Activated CD8-positive, alpha-beta memory T cell treated with anti-CD3 and anti-CD28 coated beads for 36 hours (primary cell): ENCODE measurements around the gene RPL26. TPM values are rescaled to one million over a fixed set of nuclear protein-coding genes. Genes with fewer than 3 reads are reported as not detected.

ENCODE experiments used
- CTCF ChIA-PET: fragments of 350-600 bp; sonication (Branson Sonifier 250); formaldehyde crosslinking; loops from one replicate; lab custom pipeline; 2021; ENCODE audit warnings: antibody characterized with exemption; lab: Charles Lee
- POLR2A ChIA-PET: fragments of 350-600 bp; sonication (Branson Sonifier 250); formaldehyde crosslinking; loops from one replicate; lab custom pipeline; 2021; ENCODE audit warnings: antibody characterized with exemption; lab: Charles Lee
- total RNA-seq, 2 experiments: library from RNA; stranded (reverse); gene quantifications; one replicate each; pipeline ENCODE4 v1.2.3, GENCODE V29; 2021

The RPL26 gene
- total RNA-seq, 2 experiments from 2014 or later = 2,480 to 2,528 TPM

DNA sequence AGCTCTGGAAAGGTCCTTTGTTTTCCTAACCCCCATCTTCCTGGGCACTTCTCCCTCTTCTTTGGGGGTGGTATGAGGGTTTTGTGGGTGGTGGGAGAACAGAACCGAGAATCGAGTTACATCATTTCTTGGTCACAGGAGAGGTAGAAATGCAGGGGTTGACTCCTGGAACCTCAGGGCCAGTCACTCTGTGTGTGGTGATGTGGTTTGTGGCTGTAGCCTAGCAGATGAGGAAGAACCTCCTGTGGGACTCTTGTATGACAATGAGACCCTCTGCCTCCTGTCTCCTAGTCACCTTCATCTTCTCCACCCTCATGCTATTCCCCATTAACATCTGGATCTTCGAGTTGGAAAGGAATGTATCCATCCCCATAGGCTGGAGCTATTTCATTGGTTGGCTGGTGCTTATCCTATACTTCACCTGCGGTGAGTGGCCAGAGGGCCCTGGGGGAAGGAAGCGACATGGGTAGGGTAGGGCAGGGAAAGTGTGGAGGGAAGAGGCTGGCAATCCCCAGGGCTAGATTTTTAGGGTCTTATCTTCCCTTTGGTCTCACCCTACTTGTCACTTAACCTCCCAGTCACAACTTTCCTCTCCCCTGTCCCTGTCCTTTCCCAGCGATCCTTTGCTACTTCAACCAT, 37.8 kb downstream of the RPL26 start:
- ChIA-PET CTCF (no interaction called here), POLR2A (no interaction called here)

DNA sequence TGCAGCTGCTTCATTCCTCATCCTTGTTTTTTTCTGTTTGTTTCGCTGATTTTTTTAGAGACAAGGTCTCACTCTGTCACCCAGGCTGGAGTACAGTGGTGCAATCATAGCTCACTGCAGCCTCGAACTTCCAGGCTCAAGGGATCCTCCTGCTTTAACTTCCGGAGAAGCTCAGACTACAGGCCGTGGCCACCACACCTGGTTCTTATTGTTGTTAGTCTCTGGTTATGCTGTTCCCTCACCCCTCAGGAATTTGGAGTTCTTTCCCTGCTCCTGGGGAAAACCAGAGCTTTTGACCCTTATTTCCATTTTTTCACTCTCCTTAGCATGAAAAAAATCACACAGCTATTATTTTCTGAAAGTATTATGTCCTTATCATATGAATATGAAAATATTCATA, 41.5 kb downstream of the RPL26 start:
- ChIA-PET POLR2A (no interaction called here), CTCF (no interaction called here)

DNA sequence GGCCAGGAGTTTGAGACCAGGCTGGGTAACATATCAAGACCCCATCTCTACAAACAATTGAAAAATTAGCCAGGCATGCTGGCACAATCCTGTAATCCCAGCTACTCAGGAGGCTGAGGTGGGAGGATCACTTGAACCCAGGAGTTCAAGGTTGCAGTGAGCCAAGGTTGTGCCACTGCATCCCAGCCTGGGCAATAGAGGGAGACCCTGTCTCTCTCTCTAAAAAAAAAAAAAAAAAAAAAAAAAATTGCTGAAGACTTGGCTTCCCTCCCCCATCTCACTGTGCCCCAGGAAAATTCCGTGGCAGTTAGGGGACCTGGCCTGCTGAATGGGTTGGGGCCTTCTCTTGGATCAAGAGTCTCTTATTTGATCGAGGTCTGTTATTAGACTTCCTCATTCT, 43.5 kb downstream of the RPL26 start, which contains the start of gene ODF4:
Gene ODF4, plus strand, starts transcription at position 301 of the 400 bp plus-strand sequence. CDS start 212 bp downstream, outside the sequence.
- ChIA-PET POLR2A (no interaction called here), CTCF (no interaction called here)

DNA sequence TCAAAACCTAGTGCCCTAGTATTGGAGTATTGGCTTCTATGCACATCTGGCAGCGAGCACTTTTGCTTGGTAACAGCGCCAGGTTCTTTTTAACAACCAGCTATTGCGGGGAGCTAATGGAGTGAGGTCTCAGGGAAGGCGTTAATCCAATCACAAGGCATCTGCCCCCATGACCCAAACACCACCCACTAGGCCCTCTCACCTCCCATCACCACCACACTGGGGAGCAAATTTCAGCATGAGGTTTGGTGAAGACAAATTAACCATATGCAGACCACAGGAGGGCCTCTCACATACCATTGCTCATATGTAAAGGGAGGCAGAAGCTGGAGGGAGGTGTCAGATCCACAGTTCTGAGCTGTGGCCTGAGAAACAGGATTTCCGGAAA, 44.2 kb downstream of the RPL26 start:
- POLR2A ChIA-PET = no interaction called here
- CTCF ChIA-PET = no interaction called here

DNA sequence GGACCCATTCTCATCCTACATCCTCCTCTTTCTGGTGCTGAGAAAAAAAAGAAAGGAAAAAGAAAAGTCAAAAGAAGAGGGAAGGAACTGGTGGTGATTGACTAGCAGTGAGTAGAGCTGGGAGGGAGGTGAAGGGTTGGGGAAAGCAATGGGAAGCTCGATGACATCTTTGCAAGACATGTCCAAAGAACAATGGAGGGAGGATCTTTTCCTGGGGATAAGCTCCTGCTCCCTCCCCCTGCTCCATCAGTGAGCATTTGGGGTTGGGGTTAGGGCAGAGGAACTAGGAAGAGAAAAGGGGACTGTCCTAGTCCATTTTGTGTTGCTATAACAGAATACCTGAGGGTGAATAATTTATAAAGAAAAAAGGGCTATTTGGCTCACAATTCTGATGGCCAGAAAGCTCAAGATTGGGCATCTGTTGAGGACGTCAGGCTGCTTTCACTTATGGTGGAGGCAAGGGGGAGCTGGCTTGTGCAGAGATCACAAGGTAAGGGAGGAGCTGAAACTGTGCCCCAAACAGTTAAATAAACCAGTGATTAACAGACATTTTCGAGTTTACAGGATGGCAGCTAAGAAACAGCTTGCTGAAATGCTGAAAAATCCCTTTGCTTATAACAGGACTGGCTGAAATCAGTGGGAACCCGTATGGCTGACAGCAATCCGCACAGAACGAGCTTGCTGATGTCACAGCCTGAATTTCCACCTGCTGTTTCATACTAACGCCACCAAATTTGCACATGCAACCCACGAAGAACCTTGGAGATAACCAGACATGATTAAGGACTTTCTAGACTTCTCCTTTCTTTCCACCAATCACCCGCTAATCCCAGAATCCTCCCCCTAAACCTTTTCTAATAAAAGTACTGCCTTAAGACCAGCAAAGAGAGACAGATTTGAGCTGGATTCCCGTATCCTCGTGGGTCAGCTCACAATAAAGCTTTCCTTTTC, 44.9 kb downstream of the RPL26 start:
- ChIA-PET CTCF (interaction anchor here (0.6 kb wide), 1 partner anchor 839 kb away, joined by 5 read pairs; no protein-coding TSS in a partner anchor), POLR2A (no interaction called here)

DNA sequence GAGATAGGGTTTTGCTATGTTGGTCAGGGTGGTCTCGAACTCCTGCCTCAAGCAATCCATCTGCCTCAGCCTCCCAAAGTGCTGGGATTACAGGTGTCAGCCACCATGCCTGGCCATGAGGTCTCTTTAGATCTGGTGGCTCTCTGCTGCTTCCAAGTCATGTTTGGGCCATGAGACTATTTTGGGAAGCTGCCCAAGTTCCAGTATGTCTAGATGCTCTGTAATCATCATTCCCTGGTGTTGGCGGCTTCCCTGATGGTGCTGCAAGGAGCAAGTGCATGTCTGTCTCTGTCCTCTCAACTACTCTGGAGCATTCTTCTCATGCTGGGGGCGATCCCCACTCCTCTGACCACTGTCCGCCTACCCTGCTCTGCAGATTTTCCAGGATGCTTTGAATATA, 49.7 kb downstream of the RPL26 start:
- ChIA-PET POLR2A (no interaction called here), CTCF (interaction anchor here (1.8 kb wide), 1 partner anchor 84 kb away, joined by 3 read pairs; the partner anchor contains the start of gene PFAS)

DNA sequence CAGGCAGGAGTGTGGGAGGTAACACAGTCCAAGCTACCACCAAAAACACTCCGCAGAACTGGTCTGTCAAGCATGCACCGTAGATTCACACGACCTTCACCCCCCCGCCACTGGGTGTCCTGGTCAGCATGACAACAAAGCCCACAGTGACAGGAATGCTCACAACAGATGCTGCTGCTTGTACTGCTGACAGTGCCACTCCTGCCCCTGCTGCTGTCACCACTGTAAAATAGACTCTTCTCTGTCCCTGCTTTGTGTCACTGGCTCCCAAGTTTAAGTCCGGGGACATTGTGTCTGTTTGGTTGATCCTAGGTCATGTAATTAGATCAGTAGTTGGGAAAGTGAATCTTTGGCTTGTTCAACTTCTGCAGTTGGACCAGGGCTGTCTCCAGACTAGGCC, 50.3 kb downstream of the RPL26 start:
- CTCF ChIA-PET = interaction anchor here (1.5 to 1.8 kb wide), 2 partner anchors 13 to 83 kb away, joined by 3 read pairs; partner anchors contain the start of gene PFAS

DNA sequence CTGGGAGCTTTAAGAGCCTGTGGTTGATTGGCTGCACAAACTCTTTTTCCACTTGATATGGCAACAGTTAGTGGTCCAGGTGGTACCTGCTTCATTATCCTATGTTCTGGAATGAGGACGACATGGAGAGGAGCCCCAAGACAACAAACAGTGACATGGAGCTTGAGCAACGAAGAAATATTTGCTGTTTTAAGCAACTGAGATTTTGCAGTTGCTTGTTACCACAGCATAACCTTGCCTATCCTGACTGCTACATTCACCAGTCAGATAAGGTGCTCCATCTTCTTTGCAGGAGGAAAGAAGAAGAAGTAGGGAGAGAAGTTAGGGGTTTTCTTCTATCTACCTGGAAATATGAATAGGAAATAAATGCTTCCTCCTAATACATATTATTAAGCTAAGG, 50.9 kb downstream of the RPL26 start:
- CTCF ChIA-PET = interaction anchor here (1.5 to 1.8 kb wide), 2 partner anchors 12 to 83 kb away, joined by 3 read pairs; partner anchors contain the start of gene PFAS
- POLR2A ChIA-PET = interaction anchor here (0.6 kb wide), 2 partner anchors 28 to 315 kb away, joined by 3 to 4 read pairs; no protein-coding TSS in a partner anchor

More for the DNA sequence above, 50.3 kb downstream of the RPL26 start:
- POLR2A ChIA-PET = no interaction called here

Other genes starting within 250 kb of the RPL26 start
- 10 to 100 TPM; 43.1 to 45.4 TPM for gene PER1, start 230.8 kb downstream of the RPL26 start, total RNA-seq
- 10 to 100 TPM; 26.3 to 26.6 TPM for gene VAMP2, start 220.2 kb downstream of the RPL26 start, total RNA-seq
- 10 to 100 TPM; 20.2 to 21.0 TPM for gene TMEM107, start 206.8 kb downstream of the RPL26 start, total RNA-seq
- gene BORCS6, start 193.0 kb downstream of the RPL26 start, total RNA-seq = 1 to 10 TPM; 6.6 to 7.0 TPM
- gene AURKB, start 172.6 kb downstream of the RPL26 start, total RNA-seq = 100 to 1,000 TPM; 112 to 117 TPM
- 10 to 100 TPM; 58.7 to 60.7 TPM for gene CTC1, start 135.1 kb downstream of the RPL26 start, total RNA-seq
- 100 to 1,000 TPM; 191 to 203 TPM for gene PFAS, start 133.9 kb downstream of the RPL26 start, total RNA-seq
- gene RANGRF, start 94.5 kb downstream of the RPL26 start, total RNA-seq = 10 to 100 TPM; 65.8 to 66.1 TPM
- 1 to 10 TPM; 3.6 to 4.1 TPM for gene SLC25A35, start 87.8 kb downstream of the RPL26 start, total RNA-seq
- gene ARHGEF15, start 73.0 kb downstream of the RPL26 start, total RNA-seq = not detected
- gene ODF4, start 43.4 kb downstream of the RPL26 start, total RNA-seq = not detected
- not detected for gene RNF222, start 14.6 kb upstream of the RPL26 start, total RNA-seq
- gene NDEL1, start 52.7 kb upstream of the RPL26 start, total RNA-seq = 10 to 100 TPM; 49.5 to 52.4 TPM
- 10 to 100 TPM; 11.8 to 13.1 TPM for gene MYH10, start 247.5 kb upstream of the RPL26 start, total RNA-seq